Endothelial cell of umbilical vein (primary cell): ENCODE data around the gene CDC23. TPM values are rescaled to one million over a fixed set of nuclear protein-coding genes. Genes with fewer than 3 reads are reported as not detected.

Experiments used
- BruUV-seq: library from RNA; stranded (reverse); fragments of 400-500 nt; replicated peaks from 2 replicates; lab custom pipeline; 2021; lab: Mats Ljungman, UMichigan
- CTCF ChIA-PET: fragments of 300-600, 350-600 bp; sonication (Branson Sonifier 250); formaldehyde crosslinking; loops from one replicate; lab custom pipeline; 2021; ENCODE audit warnings: antibody characterized with exemption, inconsistent platforms; lab: Charles Lee
- POLR2A ChIA-PET: fragments of 300-600, 350-600 bp; sonication (Branson Sonifier 250); formaldehyde crosslinking; loops from one replicate; lab custom pipeline; 2021; ENCODE audit warnings: antibody characterized with exemption, inconsistent platforms; lab: Charles Lee
- DNase-seq: peaks from one replicate; pipeline ENCODE4 v3.0.0-alpha.2; 2011; ENCODE audit warnings: low read depth, low spot score
- FAIRE-seq: peaks from 2 replicates; lab custom pipeline; 2011; peaks lifted over from hg19 to GRCh38; lab: Jason Lieb, UNC
- H2AFZ ChIP-seq: 2 replicates; pipeline ENCODE4 v1.6.0; 2012; ENCODE audit warnings: low read depth, low read length, control low read depth, inconsistent platforms
- H3K27ac ChIP-seq: 2 replicates; pipeline ENCODE4 v1.5.1; 2011; ENCODE audit warnings: low read depth, mild to moderate bottlenecking, control low read depth, low read length, moderate library complexity; ENCODE audit not compliant: insufficient read depth
- H3K27me3 ChIP-seq, 2 experiments: 2 replicates each; pipeline versions ENCODE4 v1.6.0 to v1.6.1; 2011; ENCODE audit warnings: low read length in 2 of 2, mixed read lengths in 1 of 2; ENCODE audit not compliant: control insufficient read depth in 2 of 2, insufficient read depth in 2 of 2
- H3K36me3 ChIP-seq, 2 experiments: 2 replicates in 1 of 2; 3 replicates in 1 of 2; pipeline ENCODE4 v1.5.1; 2011; ENCODE audit warnings: low read length in 2 of 2, mild to moderate bottlenecking in 1 of 2, moderate library complexity in 1 of 2; ENCODE audit not compliant: control insufficient read depth in 2 of 2, insufficient read depth in 2 of 2; ENCODE audit errors: extremely low read depth in 1 of 2
- H3K4me1 ChIP-seq: 3 replicates; pipeline ENCODE4 v1.5.1; 2011; ENCODE audit warnings: mild to moderate bottlenecking, low read length; ENCODE audit not compliant: control insufficient read depth, insufficient read depth; ENCODE audit errors: extremely low read depth
- H3K4me2 ChIP-seq: 2 replicates; pipeline ENCODE4 v1.6.1; 2011; ENCODE audit warnings: low read length, control low read depth, mixed read lengths; ENCODE audit not compliant: insufficient read depth
- H3K4me3 ChIP-seq, 3 experiments: fragments of 200-600 bp in 1 of 3; sonication (generic), shearing (Covaris generic) in 1 of 3; replicated peaks in 1 of 3; 2 replicates each; pipeline ENCODE4 v1.5.1; 2011 to 2016; ENCODE audit warnings: control low read depth in 3 of 3, low read length in 3 of 3, mild to moderate bottlenecking in 2 of 3, inconsistent platforms in 1 of 3, low read depth in 1 of 3, moderate library complexity in 1 of 3; ENCODE audit not compliant: insufficient read depth in 1 of 3
- H3K79me2 ChIP-seq: 2 replicates; pipeline ENCODE4 v1.6.0; 2012; ENCODE audit warnings: low read length, inconsistent platforms; ENCODE audit not compliant: control insufficient read depth, insufficient read depth
- H3K9ac ChIP-seq: replicated peaks from 2 replicates; pipeline ENCODE3; 2011; ENCODE audit warnings: low read length, control low read depth; ENCODE audit not compliant: insufficient read depth; ENCODE audit errors: extremely low read depth
- H3K9me1 ChIP-seq: replicated peaks from 3 replicates; pipeline ENCODE4 v1.6.0; 2011; ENCODE audit warnings: mild to moderate bottlenecking, low read length; ENCODE audit not compliant: control insufficient read depth, insufficient read depth; ENCODE audit errors: extremely low read depth
- H3K9me3 ChIP-seq: replicated peaks from 2 replicates; pipeline ENCODE4 v1.5.1; 2012; ENCODE audit warnings: low read length, inconsistent platforms; ENCODE audit not compliant: control insufficient read depth, insufficient read depth
- H4K20me1 ChIP-seq: replicated peaks from 2 replicates; pipeline ENCODE3; 2011; ENCODE audit warnings: mild to moderate bottlenecking, low read length; ENCODE audit not compliant: control insufficient read depth, insufficient read depth; ENCODE audit errors: extremely low read depth
- EZH2 ChIP-seq: IDR thresholded peaks from 2 replicates; pipeline ENCODE4 v1.6.1; 2012; ENCODE audit warnings: borderline replicate concordance, low read depth, mild to moderate bottlenecking, moderate library complexity, low read length, inconsistent platforms; ENCODE audit not compliant: severe bottlenecking
- FOS ChIP-seq: IDR thresholded peaks from 2 replicates; pipeline ENCODE4 v1.6.1; 2011; ENCODE audit warnings: mild to moderate bottlenecking, low read length, moderate library complexity, borderline replicate concordance; ENCODE audit not compliant: insufficient read depth
- GATA2 ChIP-seq: IDR thresholded peaks from 2 replicates; pipeline ENCODE4 v1.7.0; 2011; ENCODE audit warnings: low read depth, mild to moderate bottlenecking, moderate library complexity, mixed read lengths, low read length; ENCODE audit not compliant: insufficient read length, insufficient read depth
- JUN ChIP-seq: IDR thresholded peaks from 2 replicates; pipeline ENCODE4 v1.6.1; 2011; ENCODE audit warnings: borderline replicate concordance, low read depth; ENCODE audit not compliant: insufficient read length, insufficient read depth
- MYC ChIP-seq: IDR thresholded peaks from one replicate; pipeline ENCODE4 v1.6.1; 2011; ENCODE audit warnings: mild to moderate bottlenecking, low read depth, low read length
- POLR2A ChIP-seq: IDR thresholded peaks from 2 replicates; pipeline ENCODE4 v1.6.1; 2012; ENCODE audit warnings: low read depth, mild to moderate bottlenecking, control low read depth, low read length
- POLR2AphosphoS5 ChIP-seq: IDR thresholded peaks from 2 replicates; pipeline ENCODE4 v1.6.1; 2012; ENCODE audit warnings: low read depth, mild to moderate bottlenecking, control low read depth, low read length, moderate library complexity; ENCODE audit not compliant: insufficient read depth
- dilution Hi-C: fragments of 300-500 bp; cut with MboI; formaldehyde crosslinking; loops from one replicate; pipeline ENCODE4 v1.15.0; 2019; ENCODE audit warnings: low sequenced_read_pairs; ENCODE audit not compliant: extremely low pct_ligation_motif_present
- intact Hi-C: fragments of 100-400 bp; cut with micrococcal nuclease; formaldehyde crosslinking; loops from one replicate; pipeline ENCODE4 v1.10.0; 2022
- polyA plus RNA-seq, 4 experiments: library from polyadenylated mRNA; depleted of rRNA in 3 of 4; stranded (reverse) in 3 of 4; unstranded in 1 of 4; fragments of >200 nt; gene quantifications; 2 replicates each; pipeline versions ENCODE4 v1.2.1 to v1.2.3, GENCODE V29; 2011 to 2012; ENCODE audit warnings: missing spikeins in 1 of 4
- total RNA-seq: library from RNA; stranded (reverse); gene quantifications from 2 replicates; pipeline ENCODE4 v1.2.3, GENCODE V29; 2021
- TF ChIP-seq, protein P1 (sequence below), 2 donors: IDR thresholded peaks; 1 replicate in 1 of 2; 2 replicates in 1 of 2; pipeline ENCODE4 v1.5.1; 2011; ENCODE audit warnings: low read length in 2 of 2, mild to moderate bottlenecking in 2 of 2, moderate library complexity in 2 of 2, control low read depth in 1 of 2, inconsistent platforms in 1 of 2, low read depth in 1 of 2; ENCODE audit not compliant: insufficient read depth in 1 of 2; ENCODE audit errors: extremely low read depth in 1 of 2
- TF ChIP-seq, protein P2 (sequence below): IDR thresholded peaks from 2 replicates; pipeline ENCODE4 v1.6.1; 2011; ENCODE audit not compliant: insufficient read depth, insufficient read length

The CDC23 gene
- total and polyA plus RNA-seq, 2 donors (not counting 3 experiments of a cell fraction or from before 2014, with no cell fraction given) = 28.5 to 41.2 TPM

DNA sequence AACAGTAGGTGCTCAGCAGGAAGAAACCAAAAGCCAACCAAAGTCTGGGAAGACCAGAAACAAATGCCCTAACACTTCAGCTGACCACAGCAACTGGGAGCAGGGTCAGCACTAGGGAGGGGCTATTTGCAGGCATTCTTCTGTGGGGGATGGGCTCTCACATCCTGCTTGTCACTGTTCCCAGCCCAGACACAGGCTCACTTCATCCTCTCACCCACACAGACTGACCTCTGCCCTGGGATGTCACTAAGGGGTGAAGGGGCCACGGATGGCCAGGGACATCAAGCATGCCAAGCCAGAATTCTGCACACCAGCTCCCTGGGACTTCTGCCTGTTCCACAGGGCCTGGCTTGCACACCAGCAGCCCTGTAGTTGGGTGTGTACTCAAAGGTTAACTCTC lies 32.6 kb upstream of the CDC23 start:
- Histone ChIP-seq H3K9me1 (no peaks in the 10 kb centered on the region), H2AFZ (no peak overlapping the region), H3K9me3 (no peaks in the 10 kb centered on the region), H3K4me3 (no peak overlapping the region), H3K27ac (no peak overlapping the region), H3K4me2 (no peak overlapping the region), H3K27me3 (peaks cover 0 to 11% of the 10 kb centered on the region in 2 experiments), H3K79me2 (no peaks in the 10 kb centered on the region), H3K36me3 (no peaks in the 10 kb centered on the region), H4K20me1 (no peaks in the 10 kb centered on the region), H3K4me1 (peaks cover 2% of the 10 kb centered on the region), H3K9ac (no peak overlapping the region)
- DNase-seq (no peak), FAIRE-seq (no peak)
- TF ChIP-seq EZH2 (no peak), GATA2 (no peak), FOS (no peak), POLR2AphosphoS5 (no peak), JUN (no peak), POLR2A (no peak), MYC (no peak)
- TF ChIP-seq, protein P1, sequence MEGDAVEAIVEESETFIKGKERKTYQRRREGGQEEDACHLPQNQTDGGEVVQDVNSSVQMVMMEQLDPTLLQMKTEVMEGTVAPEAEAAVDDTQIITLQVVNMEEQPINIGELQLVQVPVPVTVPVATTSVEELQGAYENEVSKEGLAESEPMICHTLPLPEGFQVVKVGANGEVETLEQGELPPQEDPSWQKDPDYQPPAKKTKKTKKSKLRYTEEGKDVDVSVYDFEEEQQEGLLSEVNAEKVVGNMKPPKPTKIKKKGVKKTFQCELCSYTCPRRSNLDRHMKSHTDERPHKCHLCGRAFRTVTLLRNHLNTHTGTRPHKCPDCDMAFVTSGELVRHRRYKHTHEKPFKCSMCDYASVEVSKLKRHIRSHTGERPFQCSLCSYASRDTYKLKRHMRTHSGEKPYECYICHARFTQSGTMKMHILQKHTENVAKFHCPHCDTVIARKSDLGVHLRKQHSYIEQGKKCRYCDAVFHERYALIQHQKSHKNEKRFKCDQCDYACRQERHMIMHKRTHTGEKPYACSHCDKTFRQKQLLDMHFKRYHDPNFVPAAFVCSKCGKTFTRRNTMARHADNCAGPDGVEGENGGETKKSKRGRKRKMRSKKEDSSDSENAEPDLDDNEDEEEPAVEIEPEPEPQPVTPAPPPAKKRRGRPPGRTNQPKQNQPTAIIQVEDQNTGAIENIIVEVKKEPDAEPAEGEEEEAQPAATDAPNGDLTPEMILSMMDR (IDR thresholded peaks at IDR 0.05; ENCODE audit: extremely low read depth in 1 of 2, insufficient read depth in 1 of 2, low read depth in 1 of 2, low read length in 2 of 2) = no peak
- TF ChIP-seq, protein P2, sequence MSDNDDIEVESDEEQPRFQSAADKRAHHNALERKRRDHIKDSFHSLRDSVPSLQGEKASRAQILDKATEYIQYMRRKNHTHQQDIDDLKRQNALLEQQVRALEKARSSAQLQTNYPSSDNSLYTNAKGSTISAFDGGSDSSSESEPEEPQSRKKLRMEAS = no peak
- ChIA-PET CTCF (interaction anchor here (0.6 kb wide), 1 partner anchor 117 kb away, joined by 3 read pairs; no protein-coding TSS in a partner anchor), POLR2A (interaction anchor here (0.7 kb wide), 1 partner anchor 48 kb away, joined by 5 read pairs; no protein-coding TSS in a partner anchor)
- intact Hi-C loops = no loop called here
- dilution Hi-C loops = no loop called here
- BruUV-seq = no TSS peak
